ENCODE data around the gene SDK2.

The SDK2 gene

GRCh38 chr17:73491648-73492047, 152.6 kb downstream of the SDK2 start:
- no peak overlapping the region for H3K9ac ChIP-seq (ENCODE audit: low read length)
- no peaks in the 10 kb centered on the region for H3K9me3 ChIP-seq (replicated peaks; ENCODE audit: insufficient read depth, low read length)
- H2AFZ ChIP-seq (ENCODE audit: low read length) = no peak overlapping the region
- H3K27ac ChIP-seq (ENCODE audit: low read length) = no peak overlapping the region
- peaks cover 91% of the 10 kb centered on the region for H3K27me3 ChIP-seq (replicated peaks; ENCODE audit: insufficient read depth, low read length)
- no peaks in the 10 kb centered on the region for H3K79me2 ChIP-seq (ENCODE audit: low read length)
- no peak overlapping the region for H3K4me2 ChIP-seq (ENCODE audit: low read depth, low read length)
- DNase-seq = no peak
- H4K20me1 ChIP-seq (ENCODE audit: insufficient read depth, low read length) = no peaks in the 10 kb centered on the region
- TF ChIP-seq CTCF (IDR thresholded peaks at IDR 0.05; ENCODE audit: low read length) (no peak), EZH2phosphoT487 (IDR thresholded peaks at IDR 0.05; ENCODE audit: low read length) (no peak)
- H3F3A ChIP-seq (ENCODE audit: insufficient read depth, low read length) = no peaks in the 10 kb centered on the region
- no peaks in the 10 kb centered on the region for H3K9me2 ChIP-seq (replicated peaks; ENCODE audit: insufficient read depth, low read length)
- H3K36me3 ChIP-seq (replicated peaks; ENCODE audit: insufficient read depth, low read length) = no peaks in the 10 kb centered on the region
- no peaks in the 10 kb centered on the region for H3K4me1 ChIP-seq (ENCODE audit: low read length)
- H3K4me3 ChIP-seq (ENCODE audit: low read length) = no peak overlapping the region

- H3K27ac ChIP-seq (ENCODE audit: low read length) = no peak overlapping the region
- no peaks in the 10 kb centered on the region for H3F3A ChIP-seq (ENCODE audit: insufficient read depth, low read length)
- no peaks in the 10 kb centered on the region for H3K36me3 ChIP-seq (replicated peaks; ENCODE audit: insufficient read depth, low read length)
- H3K79me2 ChIP-seq (ENCODE audit: low read length) = no peaks in the 10 kb centered on the region
- H3K4me2 ChIP-seq (ENCODE audit: low read depth, low read length) = no peak overlapping the region
- no peak overlapping the region for H3K9ac ChIP-seq (ENCODE audit: low read length)
- TF ChIP-seq EZH2phosphoT487 (IDR thresholded peaks at IDR 0.05; ENCODE audit: low read length) (no peak), CTCF (IDR thresholded peaks at IDR 0.05; ENCODE audit: low read length) (no peak), EZH2 (optimal IDR thresholded peaks at IDR 0.05; ENCODE audit: low read depth, low read length) (no peak)
- no peaks in the 10 kb centered on the region for H4K20me1 ChIP-seq (ENCODE audit: insufficient read depth, low read length)
- H3K9me2 ChIP-seq (replicated peaks; ENCODE audit: insufficient read depth, low read length) = no peaks in the 10 kb centered on the region
- H2AFZ ChIP-seq (ENCODE audit: low read length) = no peak overlapping the region
- H3K4me3 ChIP-seq (ENCODE audit: low read length) = no peak overlapping the region
- H3K27me3 ChIP-seq (replicated peaks; ENCODE audit: insufficient read depth, low read length) = peaks cover 83% of the 10 kb centered on the region
- no peak for DNase-seq
- no peaks in the 10 kb centered on the region for H3K4me1 ChIP-seq (ENCODE audit: low read length)
- H3K9me3 ChIP-seq (replicated peaks; ENCODE audit: insufficient read depth, low read length) = no peaks in the 10 kb centered on the region
These were observed 153.4 kb downstream of the SDK2 start for GRCh38 chr17:73490851-73491250.

- Histone ChIP-seq H3K4me1 (ENCODE audit: low read length) (no peaks in the 10 kb centered on the region), H3K9me2 (replicated peaks; ENCODE audit: insufficient read depth, low read length) (no peaks in the 10 kb centered on the region), H3K27ac (ENCODE audit: low read length) (no peak overlapping the region), H3K9me3 (replicated peaks; ENCODE audit: insufficient read depth, low read length) (no peaks in the 10 kb centered on the region), H3K4me3 (ENCODE audit: low read length) (no peak overlapping the region), H2AFZ (ENCODE audit: low read length) (no peak overlapping the region), H3K27me3 (replicated peaks; ENCODE audit: insufficient read depth, low read length) (peaks cover 75% of the 10 kb centered on the region), H3F3A (ENCODE audit: insufficient read depth, low read length) (no peaks in the 10 kb centered on the region), H3K79me2 (ENCODE audit: low read length) (no peaks in the 10 kb centered on the region), H4K20me1 (ENCODE audit: insufficient read depth, low read length) (no peaks in the 10 kb centered on the region), H3K4me2 (ENCODE audit: low read depth, low read length) (no peak overlapping the region), H3K9ac (ENCODE audit: low read length) (no peak overlapping the region), H3K36me3 (replicated peaks; ENCODE audit: insufficient read depth, low read length) (no peaks in the 10 kb centered on the region)
- no peak for DNase-seq
- TF ChIP-seq EZH2phosphoT487 (IDR thresholded peaks at IDR 0.05; ENCODE audit: low read length) (no peak), EZH2 (optimal IDR thresholded peaks at IDR 0.05; ENCODE audit: low read depth, low read length) (no peak), CTCF (IDR thresholded peaks at IDR 0.05; ENCODE audit: low read length) (no peak)
These were observed 154.3 kb downstream of the SDK2 start for GRCh38 chr17:73489991-73490390.

All from MM.1S (cell line).